Left ventricle myocardium inferior (tissue), 1 donor: ENCODE measurements around the gene STX16. TPM values are rescaled to one million over a fixed set of nuclear protein-coding genes. Genes with fewer than 3 reads are reported as not detected.

Experiments
- DNase-seq: peaks from one replicate; pipeline ENCODE4 v3.0.0-alpha.2; 2020
- H3K27ac ChIP-seq: fragments of 200-600 bp; replicated peaks from 2 replicates; pipeline ENCODE4 v1.8.0; 2021
- H3K27me3 ChIP-seq: fragments of 200-600 bp; 2 replicates; pipeline ENCODE4 v1.8.0; 2021; ENCODE audit warnings: low read depth
- H3K36me3 ChIP-seq: fragments of 200-600 bp; 2 replicates; pipeline ENCODE4 v1.8.0; 2021
- H3K4me1 ChIP-seq: fragments of 200-600 bp; 2 replicates; pipeline ENCODE4 v1.8.0; 2021
- H3K4me3 ChIP-seq: fragments of 200-600 bp; 2 replicates; pipeline ENCODE4 v1.8.0; 2021; ENCODE audit warnings: mild to moderate bottlenecking, moderate library complexity
- H3K9me3 ChIP-seq: fragments of 200-600 bp; replicated peaks from 2 replicates; pipeline ENCODE4 v1.8.0; 2021
- intact Hi-C: fragments of 100-400 bp; cut with micrococcal nuclease; formaldehyde crosslinking; loops from one replicate; pipeline ENCODE4 v1.11.0; 2022
- total RNA-seq: library from RNA; stranded (reverse); fragmentation: NEBNext Ultra II Directional; extraction: Animal tissue kit (Norgen Biotek cat#: 25700); gene quantifications from one replicate; pipeline ENCODE4 v1.2.1, GENCODE V29; 2021
- TF ChIP-seq, protein P1 (sequence below): fragments of 200-600 bp; IDR thresholded peaks from 2 replicates; pipeline ENCODE4 v1.8.0; 2021; ENCODE audit warnings: antibody characterized with exemption, mild to moderate bottlenecking, borderline replicate concordance
- donor health status: DM: no; HTN: yes; CAD: no; lungs with severe emphysema.

STX16 gene
- total RNA-seq, 1 donor from 2014 or later = 28.0 TPM

DNA sequence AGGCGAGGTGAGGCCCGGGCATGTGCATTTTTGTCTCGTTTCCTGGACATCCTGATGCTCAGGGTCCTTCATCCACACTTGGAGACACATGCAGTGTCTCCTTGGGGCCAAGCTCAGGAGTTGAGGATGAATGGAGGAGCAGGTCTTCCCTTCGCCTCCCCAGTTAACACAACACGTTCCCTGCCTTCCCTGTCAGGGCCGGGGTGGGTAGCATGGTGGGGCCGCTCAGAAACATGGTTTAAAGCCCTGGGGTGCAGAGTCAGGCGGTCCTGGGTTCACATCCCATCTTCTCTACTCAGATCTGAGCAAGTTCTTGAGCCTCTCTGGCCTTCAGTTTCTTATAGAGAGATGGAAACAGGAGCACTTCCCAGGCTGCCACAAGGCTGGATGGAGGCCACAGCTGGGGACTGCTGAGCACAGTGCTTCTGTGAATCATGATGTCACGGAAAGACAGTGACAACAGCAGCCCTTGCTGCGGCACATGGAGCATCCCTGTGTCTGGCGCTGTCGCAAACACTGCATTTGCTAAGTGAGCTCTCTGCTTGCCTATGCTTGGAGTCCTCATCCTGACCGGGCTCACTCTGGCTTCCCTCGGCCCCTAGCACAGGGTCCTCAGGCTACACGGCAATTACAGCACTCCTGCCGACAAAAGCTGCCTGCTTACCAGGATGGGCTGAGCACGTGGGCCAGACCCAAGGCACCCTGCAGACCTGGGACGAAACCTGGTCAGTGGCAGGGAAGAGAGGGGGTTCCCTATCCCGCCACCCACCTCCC lies 45.6 kb upstream of the STX16 start:
- intact Hi-C loops = no loop called here

DNA sequence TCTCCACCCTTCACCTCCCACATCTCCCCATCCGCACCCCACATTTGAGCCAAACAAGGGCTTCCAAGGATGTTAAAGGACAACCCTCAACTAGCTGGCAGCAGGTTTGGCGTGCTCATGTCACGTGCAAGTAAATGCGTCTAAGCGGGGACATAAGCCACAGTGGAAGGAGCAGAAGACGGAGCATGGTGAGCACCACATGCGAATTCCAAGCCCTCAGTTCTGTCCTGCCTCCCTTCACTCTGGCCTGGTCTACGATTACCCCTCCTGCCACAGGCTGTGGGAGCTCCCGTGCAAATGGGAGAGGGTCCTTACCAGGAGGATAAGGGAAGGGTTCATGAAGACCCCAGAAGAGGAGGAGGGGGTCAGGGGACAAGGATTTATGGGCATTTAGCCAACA lies 44.9 kb upstream of the STX16 start:
- Histone ChIP-seq H3K27me3 (peaks cover 37% of the 10 kb centered on the region), H3K27ac (no peak overlapping the region), H3K36me3 (no peaks in the 10 kb centered on the region), H3K4me3 (no peak overlapping the region), H3K9me3 (peaks cover 6% of the 10 kb centered on the region), H3K4me1 (no peaks in the 10 kb centered on the region)
- DNase-seq = no peak
- intact Hi-C loops = no loop called here
- TF ChIP-seq, protein P1, sequence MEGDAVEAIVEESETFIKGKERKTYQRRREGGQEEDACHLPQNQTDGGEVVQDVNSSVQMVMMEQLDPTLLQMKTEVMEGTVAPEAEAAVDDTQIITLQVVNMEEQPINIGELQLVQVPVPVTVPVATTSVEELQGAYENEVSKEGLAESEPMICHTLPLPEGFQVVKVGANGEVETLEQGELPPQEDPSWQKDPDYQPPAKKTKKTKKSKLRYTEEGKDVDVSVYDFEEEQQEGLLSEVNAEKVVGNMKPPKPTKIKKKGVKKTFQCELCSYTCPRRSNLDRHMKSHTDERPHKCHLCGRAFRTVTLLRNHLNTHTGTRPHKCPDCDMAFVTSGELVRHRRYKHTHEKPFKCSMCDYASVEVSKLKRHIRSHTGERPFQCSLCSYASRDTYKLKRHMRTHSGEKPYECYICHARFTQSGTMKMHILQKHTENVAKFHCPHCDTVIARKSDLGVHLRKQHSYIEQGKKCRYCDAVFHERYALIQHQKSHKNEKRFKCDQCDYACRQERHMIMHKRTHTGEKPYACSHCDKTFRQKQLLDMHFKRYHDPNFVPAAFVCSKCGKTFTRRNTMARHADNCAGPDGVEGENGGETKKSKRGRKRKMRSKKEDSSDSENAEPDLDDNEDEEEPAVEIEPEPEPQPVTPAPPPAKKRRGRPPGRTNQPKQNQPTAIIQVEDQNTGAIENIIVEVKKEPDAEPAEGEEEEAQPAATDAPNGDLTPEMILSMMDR = no peak

More for the DNA sequence above, 45.6 kb upstream of the STX16 start:
- Histone ChIP-seq H3K9me3 (peaks cover 6% of the 10 kb centered on the region), H3K4me1 (no peaks in the 10 kb centered on the region), H3K27me3 (peaks cover 37% of the 10 kb centered on the region), H3K36me3 (no peaks in the 10 kb centered on the region), H3K4me3 (no peak overlapping the region), H3K27ac (no peak overlapping the region)
- DNase-seq = no peak
- TF ChIP-seq, protein P1 = no peak

DNA sequence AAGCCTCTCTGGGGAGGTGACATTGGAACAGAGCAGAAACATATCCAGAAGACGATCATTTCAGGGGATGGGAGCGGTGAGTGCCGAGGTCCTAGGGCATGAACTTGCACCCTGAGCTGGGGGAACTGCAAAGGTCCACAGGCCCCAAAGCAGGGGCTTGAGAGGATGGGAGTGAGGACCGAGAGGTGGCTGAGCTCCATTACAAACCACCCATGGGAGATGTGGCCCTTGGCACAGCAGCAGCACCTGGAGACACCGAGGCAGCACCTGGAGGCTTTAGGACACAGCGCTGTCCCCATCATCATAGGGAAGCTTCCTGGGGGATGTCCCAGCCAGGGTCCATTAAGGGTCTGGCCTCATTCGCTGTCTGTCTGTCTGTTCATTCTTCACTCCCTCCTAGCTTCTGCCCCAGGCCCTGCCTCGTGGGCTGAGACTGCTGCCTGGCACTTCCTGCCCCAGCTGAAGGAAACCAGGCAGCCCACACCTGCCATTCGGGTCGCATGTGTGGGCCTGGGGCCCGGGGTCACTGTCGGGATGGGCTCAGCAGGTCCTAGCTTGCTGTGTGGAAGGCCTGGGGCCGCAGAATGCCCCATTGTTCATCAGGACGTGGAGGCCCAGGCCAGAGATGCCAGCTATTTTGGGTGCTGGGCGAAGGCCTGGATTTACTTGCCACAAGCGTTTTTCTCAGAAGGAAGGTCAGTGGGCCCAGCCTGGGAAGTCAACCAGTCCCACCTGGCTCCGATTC lies 42.8 kb upstream of the STX16 start:
- TF ChIP-seq, protein P1 = no peak
- no peak for DNase-seq
- Histone ChIP-seq H3K4me3 (no peak overlapping the region), H3K36me3 (no peaks in the 10 kb centered on the region), H3K27ac (no peak overlapping the region), H3K4me1 (no peaks in the 10 kb centered on the region), H3K9me3 (no peaks in the 10 kb centered on the region), H3K27me3 (peaks cover 37% of the 10 kb centered on the region)
- intact Hi-C loops = no loop called here

DNA sequence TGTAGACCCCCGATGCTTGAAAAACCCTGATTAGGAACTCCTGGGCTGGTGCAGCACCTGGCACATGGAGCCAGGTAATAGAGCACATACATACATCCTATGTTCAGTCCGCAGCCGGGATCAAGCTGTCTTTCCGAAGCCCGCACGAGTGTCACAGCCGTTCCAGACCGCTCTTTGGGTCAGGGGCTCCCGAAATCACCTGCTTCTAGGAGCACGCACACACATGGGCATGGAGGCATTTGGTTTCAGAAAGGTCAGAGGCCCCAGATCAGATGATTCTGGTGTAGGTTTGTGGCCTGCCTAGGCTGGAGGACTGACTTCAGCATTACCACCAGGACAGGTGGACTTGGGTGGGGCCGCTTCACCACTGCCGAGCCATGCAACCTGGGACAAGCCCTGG lies 42.1 kb upstream of the STX16 start:
- TF ChIP-seq, protein P1 = no peak
- H3K27ac ChIP-seq = no peak overlapping the region
- no peaks in the 10 kb centered on the region for H3K36me3 ChIP-seq
- no peak for DNase-seq
- H3K9me3 ChIP-seq = no peaks in the 10 kb centered on the region
- H3K27me3 ChIP-seq = peaks cover 33% of the 10 kb centered on the region
- intact Hi-C loops = no loop called here
- no peak overlapping the region for H3K4me3 ChIP-seq
- H3K4me1 ChIP-seq = no peaks in the 10 kb centered on the region

DNA sequence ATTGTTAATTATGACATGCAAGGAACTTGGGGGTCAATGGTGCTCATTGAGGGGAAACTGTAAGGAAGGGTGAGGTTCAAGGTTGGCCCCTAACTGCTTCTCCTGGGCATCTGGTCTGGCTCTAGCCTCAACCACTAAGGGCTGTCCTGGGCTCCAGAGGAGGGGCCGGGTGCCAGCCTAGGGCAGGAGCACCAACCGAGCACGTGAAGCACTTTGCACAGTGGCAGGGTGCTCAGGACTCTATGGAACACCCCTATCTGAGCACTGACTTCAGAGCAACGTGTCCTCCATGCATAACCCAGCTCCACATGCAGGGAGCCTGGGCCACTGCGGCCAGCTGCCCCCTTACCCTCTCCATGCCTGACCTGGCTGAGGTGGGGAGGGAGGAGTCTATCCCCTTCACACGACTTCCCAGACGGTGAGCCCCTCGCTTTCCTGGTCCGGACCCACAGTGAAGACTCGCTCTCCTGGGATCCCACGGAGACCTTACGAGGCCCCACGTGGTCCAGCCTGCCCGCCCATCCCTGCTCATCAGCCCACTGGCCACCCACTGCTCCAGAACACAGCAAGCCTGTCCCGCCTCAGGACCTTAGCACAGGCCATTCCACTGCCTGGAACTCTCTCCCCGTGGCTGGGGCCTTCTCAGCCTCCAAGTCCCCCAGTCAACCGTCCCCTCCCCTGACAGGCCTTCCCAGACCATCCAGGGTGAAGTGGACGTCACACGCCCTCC lies 40.8 kb upstream of the STX16 start:
- TF ChIP-seq, protein P1 = no peak
- no peak overlapping the region for H3K4me3 ChIP-seq
- no peaks in the 10 kb centered on the region for H3K4me1 ChIP-seq
- H3K36me3 ChIP-seq = no peaks in the 10 kb centered on the region
- no peak overlapping the region for H3K27ac ChIP-seq
- peaks cover 21% of the 10 kb centered on the region for H3K27me3 ChIP-seq
- no peaks in the 10 kb centered on the region for H3K9me3 ChIP-seq
- intact Hi-C loops = no loop called here
- no peak for DNase-seq
